GM19438 (cell line): Measurements from ENCODE around the gene CCDC88A.
"Not testable (repeated sequence)": the region's sequence is repeated elsewhere in the genome, so short reads cannot be mapped to it uniquely, and the experiment has no call there.

ENCODE experiments used
- ATAC-seq: cut with Tn5 transposase; IDR thresholded peaks from one replicate; pipeline ENCODE4 v1.9.1; 2021; ENCODE audit warnings: low read depth; ENCODE audit not compliant: unreplicated experiment

The CCDC88A gene

DNA sequence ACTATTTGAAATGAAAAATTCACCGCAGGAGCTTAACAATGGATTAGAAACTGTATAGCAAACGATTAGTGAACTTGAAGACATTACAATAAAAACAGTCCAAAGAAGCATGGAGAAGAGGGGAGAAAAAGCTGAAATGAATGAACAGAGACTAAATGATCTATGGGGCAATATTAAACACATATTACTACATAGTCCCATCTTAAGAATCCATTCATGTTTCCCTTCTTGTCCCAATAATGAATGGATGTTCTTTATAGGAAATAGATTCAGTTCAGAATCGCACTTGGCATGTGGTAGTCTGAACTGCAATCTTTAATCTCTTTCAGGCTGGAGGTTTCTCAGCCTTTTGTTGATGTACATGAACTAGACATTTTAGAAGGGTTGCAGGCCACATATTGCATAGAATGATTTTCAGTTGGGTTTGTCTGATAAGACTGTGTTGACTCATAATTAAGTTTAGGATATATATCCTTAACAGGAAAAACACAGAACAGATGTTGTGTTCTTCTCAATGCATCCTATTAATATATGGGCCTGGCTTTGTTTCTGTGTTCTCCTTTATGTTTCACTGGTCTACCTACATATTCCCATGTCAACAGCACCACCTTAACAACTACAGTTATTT, 27.9 kb downstream of the CCDC88A start:
- no peak for ATAC-seq

DNA sequence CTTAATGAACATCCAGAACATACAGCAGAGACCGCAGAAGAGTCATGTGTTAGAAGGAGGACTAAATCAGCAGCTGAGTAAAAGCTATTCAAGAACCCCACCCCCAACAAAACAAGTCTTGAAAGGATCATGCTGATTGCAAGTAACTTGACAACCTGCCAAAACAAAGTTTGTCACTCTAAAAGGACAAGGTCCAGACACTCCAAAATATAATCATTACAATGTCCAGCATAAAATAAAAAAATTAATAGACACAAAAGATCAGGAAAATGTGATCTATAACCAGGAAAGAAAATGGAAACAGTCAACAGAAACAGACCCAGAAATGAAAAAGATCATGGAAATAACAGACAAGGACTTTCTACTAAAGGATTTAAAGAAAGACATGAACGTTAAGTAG, 28.5 kb downstream of the CCDC88A start:
- ATAC-seq: no peak

GRCh38 chr2:55385516-55385915, 34.1 kb downstream of the CCDC88A start:
- ATAC-seq: not testable (repeated sequence)

DNA sequence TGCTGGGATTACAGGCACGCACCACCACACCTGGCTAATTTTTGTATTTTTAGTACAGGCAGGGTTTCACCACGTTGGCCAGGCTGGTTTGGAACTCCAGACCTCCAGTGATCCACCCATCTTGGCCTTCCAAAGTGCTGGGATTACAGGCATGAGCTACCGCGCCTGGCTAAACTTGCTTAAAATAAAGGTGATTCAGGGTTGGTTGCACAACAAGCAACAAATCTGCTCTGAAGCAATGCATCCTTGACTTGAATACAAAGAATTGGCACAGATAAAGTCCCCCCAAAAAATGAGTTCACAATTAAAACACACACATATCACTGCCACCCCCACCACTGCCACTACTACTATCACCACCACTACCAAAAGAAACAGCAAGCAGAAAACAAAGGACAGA, 34.9 kb downstream of the CCDC88A start:
- no peak for ATAC-seq

GRCh38 chr2:55371376-55371775, 48.3 kb downstream of the CCDC88A start:
- ATAC-seq: no peak

DNA sequence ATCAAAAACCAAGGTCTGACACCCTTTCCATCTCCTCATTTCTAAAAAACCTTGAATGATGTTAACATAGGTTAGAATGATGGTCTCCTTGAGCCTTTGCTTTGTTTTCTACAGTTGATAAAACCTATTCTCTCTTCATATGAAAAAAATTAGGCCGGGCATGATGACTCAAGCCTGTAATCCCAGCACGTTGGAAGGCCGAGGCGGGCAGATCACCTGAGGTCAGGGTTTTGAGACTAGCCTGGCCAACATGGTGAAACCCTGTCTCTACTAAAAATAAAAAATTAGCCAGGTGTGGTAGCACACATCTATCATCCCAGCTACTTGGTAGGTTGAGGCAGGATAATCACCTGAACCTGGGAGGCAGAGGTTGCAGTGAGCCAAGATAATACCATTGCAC, 49.4 kb downstream of the CCDC88A start:
- ATAC-seq: no peak

- ATAC-seq: no peak
Observed at GRCh38 chr2:55365303-55365702, 54.4 kb downstream of the CCDC88A start.

DNA sequence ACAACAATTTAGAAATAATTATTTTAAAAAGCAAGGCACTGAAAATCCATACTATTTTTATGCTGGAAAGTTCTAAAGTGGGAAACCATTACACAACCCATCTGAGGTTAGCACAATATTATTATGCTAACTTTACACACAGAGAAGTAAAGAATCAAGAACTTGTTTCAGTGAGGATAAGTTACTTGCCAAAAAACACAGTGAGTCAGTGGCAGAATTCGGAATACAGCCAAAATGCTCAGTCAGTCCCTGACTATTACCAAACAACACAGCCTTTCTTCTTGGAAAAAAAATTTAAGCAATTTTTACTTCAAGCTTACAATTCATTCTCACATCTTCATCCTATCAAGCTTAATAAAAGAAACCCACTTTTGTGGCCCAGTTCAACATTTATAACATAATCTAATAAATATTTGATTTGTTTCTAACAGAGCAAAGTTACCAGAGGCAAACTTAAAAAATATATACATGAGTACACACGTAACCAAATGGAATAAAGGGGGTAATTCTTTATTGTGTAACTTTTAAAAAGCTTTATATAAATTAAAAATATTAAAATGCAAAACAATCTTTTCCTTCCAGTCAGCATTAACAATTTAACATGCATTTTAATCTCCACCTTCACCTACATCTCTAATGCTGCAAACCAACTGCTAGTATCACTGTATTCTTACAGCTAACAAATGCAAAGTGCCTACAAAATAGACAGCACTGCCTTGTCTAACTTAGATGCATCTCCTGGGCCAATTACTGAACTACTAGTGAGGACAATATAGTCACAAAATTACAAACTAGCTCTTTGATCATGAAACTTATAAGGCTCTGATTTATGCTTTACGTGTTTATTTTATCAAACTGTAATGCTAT, 55.2 kb downstream of the CCDC88A start:
- no peak for ATAC-seq

- no peak for ATAC-seq
Observed at GRCh38 chr2:55363636-55364035, 56.0 kb downstream of the CCDC88A start.

DNA sequence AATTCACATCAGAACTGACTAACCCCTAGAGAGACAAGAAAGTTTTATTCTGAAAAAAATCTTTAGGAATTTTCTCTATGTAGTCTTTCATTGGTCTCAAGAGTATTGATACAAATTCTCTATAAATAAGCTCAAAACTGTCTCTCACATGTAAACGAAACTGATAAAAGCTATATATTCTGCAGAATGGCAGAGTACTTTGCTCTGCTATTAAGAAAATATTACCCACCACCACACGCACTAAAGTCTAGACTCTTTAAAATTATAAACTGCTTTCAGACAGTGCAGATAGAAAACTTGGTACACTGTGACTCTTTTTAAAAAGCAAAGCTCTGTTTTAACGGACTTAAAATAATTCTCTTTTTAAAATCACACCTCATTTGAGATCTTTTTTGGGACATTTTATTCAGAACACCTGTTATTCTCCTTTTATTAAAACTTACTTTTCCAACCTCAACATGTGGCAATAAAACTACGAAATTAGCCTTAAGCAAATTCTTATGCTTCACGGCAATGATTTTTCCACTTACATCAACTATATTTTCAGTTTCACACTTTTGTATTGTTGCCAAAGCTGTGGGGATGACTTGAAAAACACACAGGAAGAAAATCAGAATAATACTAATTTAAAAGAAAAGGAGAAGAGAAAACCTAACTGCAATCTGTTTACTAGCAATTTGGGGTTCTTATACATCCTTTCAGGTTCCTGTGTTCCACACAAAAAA, 58.0 kb downstream of the CCDC88A start:
- ATAC-seq: no peak

GRCh38 chr2:55358451-55358850, 61.2 kb downstream of the CCDC88A start:
- ATAC-seq: no peak

- no peak for ATAC-seq
Observed at GRCh38 chr2:55357927-55358326, 61.7 kb downstream of the CCDC88A start.

DNA sequence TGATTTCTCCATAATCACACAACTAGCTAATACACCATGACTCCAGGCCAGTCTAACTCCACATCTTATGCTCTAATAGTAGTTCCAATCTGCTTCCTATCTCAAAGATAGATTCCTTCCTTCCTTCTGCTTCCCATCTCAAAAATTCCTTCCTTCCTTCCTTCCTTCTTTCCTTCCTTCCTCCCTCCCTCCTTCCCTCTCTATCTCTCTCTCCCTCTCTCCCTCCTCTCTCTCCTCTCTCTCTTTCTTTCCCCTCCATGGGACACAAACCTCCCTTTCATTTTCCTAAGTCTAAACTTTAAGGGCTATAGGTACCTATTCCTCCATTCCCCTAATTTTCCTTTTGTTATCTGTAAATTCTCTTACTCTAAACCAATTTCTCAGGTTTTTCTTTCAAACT, 62.5 kb downstream of the CCDC88A start:
- no peak for ATAC-seq

GRCh38 chr2:55356136-55356535, 63.5 kb downstream of the CCDC88A start:
- not testable (repeated sequence) for ATAC-seq

DNA sequence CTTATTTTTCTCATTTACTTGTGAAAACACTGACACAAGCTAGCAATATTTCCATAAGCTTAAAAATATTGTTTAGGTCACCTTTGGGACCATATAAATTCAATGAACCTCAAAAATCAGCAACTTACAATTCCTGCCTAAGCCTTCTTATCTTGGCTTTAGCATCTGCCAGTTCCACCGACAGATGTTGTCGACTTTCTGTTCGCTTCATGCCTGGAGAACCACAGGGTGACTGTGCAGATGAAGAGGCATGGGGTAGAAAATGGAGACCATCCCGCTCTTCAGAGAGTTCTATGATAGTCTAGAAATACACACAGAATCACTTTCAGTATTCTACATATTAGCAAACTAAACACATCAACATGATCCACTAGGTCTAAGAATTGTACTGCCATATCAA, 64.2 kb downstream of the CCDC88A start:
- no peak for ATAC-seq

- no peak for ATAC-seq
Observed at GRCh38 chr2:55351672-55352071, 68.0 kb downstream of the CCDC88A start.

DNA sequence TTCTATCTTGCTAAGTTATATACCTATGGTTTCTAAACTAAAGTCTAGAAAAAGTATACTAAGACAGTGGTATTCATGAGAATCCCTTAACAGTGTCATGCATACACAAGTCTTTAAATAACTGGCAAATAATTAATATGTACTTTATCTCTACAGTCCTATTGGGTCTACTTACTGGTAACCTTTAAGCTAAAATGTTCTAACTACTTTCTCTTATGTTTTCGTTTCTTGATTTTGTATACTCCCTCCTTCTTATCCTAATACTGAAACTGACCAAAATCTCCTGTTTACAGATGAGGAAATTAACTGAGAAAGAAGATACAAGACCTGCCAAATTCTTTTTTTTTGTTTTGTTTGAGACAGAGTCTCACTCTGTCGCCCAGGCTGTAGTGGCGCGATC, 74.6 kb downstream of the CCDC88A start:
- no peak for ATAC-seq

DNA sequence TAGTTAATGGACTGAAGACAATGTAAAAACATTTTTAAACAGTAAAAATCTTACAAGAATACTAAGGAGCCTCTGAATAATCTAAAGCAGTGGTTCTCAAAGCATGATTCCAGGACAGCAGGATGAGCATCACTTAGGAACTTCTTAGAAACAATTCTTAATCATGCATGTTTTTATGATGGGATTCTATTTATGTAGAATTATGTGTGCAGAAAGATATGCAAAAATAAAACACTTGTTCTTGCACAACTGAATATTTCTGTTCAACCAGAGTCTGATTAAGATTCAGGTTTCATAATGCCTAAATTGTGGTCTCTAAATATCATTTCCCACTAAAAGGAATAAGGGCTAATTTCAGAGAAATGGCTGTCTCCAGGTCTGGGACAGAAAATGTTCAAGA, 81.4 kb downstream of the CCDC88A start:
- ATAC-seq: no peak

- ATAC-seq: no peak
Observed at GRCh38 chr2:55334728-55335127, 84.9 kb downstream of the CCDC88A start.

- ATAC-seq: no peak
Observed at GRCh38 chr2:55330541-55331297, 88.9 kb downstream of the CCDC88A start.
